Stimulated activated CD8-positive, alpha-beta memory T cell treated with anti-CD3 and anti-CD28 coated beads, Interleukin-12 subunit alpha, Interleukin-12 subunit beta, amount 100 ng/mL, for 1 hour (primary cell): ENCODE results near the gene TRAF2.

Experiments
- DNase-seq: peaks from one replicate; pipeline ENCODE4 v3.0.0-alpha.2; 2020; ENCODE audit warnings: low read depth

Gene TRAF2

GRCh38 chr9:136913701-136914438, 27.6 kb downstream of the TRAF2 start:
- DNase-seq, result no peak

DNA sequence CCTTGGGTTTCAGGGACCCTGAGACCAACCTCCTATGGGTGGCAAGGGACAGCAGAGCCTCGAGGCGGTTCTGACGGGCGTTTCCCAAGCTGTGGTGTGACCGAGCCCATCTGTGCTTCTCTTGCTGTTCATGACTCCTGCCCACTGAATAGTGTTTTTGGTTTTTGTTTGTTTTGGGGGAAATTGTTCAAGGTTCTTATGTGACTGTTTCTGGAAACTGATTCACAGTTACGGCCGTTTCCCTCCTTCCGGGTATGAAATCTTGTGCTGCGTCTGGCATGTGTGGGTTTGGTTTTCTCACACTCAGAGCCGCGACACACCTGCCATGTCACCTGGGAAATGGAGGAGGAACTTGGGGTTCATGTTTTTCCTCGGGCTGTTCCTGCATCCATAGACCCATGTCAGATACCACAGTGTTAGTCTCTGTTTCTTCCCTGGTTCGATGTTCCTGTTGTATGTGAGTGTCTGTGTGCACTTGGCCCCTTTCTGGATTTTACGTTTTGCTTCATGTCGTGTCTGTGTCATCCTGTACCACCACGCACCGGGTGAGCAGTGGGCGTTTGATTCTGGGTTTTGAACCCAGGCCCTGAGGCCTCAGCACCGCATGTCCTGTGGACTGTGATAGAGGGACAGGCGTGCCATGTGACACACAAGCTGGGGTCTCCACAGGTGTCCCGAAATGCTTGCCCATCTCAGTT, 29.5 kb downstream of the TRAF2 start:
- no peak for DNase-seq

DNA sequence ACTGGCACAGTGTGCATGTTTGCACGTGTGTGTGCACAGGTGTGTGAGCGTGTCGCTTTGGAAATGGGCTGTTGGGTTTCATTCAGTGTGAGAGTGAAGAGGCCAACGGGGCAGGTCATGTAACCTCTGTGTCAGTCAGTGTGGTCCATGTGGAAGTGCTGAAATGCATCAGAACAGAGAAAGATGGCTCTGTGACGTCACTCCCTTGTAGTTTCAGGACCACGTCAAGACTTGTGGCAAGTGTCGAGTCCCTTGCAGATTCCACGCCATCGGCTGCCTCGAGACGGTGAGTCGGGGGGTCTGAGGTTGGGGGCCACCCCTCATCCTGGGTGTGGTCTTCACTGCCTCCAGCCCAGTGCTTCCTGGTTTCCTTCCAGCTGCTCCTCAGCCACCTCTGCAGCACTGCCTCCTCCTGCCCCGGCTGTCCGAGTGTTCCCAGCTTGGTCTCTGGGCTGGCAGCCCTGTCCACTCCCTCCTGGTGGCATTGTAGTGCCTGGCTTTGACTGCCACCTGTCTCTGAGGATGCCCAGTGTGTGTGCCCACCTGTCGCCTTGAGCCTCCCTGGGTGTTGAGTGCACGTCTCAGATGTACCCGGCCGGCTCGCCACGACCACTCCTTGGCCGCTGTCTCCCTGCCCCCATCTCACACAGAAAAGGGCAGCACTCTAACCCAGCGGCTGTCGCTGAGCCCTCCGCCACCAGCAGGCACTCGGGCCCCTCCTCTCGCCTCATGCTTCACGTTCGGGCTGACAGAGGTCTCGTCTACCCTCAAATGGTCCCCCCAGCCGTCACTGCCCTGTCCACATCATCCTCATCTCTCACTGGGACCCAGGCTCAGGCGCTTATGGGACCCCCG, 30.2 kb downstream of the TRAF2 start:
- no peak for DNase-seq

DNA sequence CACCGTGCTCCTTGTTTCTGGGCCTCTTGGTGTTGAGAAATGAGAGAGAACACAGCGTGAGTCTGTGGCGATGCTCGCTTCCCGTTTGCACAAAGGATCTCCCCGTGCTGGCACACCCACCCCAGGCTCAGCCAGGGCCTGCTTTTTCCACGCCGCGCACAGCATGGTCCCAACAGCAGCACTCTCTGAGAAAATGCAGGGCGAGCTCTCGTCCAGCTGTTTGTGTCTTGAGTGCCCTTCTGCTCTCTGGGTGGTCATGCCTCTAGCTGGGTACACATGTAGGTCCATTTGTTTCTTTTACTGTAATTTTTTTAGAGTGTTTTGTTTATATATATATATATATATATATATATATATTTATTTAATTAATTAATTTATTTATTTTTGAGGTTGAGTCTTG, 31.6 kb downstream of the TRAF2 start:
- no peak for DNase-seq

GRCh38 chr9:136920069-136920468, 33.8 kb downstream of the TRAF2 start:
- DNase-seq, result no peak

DNA sequence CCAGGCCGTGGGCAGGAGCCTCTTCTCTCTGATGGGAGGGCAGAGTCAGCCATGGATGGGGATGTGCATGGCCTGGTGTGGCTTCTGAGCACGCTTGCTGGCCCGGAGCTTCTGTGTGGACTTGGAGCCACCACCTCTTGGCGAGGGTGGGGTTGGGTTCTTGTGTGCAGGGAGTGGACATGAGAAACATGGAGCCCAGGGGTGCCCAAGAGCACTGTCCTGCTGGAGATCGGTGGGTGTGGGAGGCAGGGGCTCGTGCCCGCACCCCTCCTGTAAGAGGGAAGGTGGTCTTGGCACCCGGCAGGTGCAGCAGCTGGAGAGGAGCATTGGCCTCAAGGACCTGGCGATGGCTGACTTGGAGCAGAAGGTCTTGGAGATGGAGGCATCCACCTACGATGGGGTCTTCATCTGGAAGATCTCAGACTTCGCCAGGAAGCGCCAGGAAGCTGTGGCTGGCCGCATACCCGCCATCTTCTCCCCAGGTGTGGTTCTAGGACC, 34.5 kb downstream of the TRAF2 start:
- no peak for DNase-seq

- no peak for DNase-seq
Measured at GRCh38 chr9:136921307-136921706, 35.0 kb downstream of the TRAF2 start.

- no peak for DNase-seq
Measured at GRCh38 chr9:136921718-136922117, 35.4 kb downstream of the TRAF2 start.

GRCh38 chr9:136922540-136922939, 36.2 kb downstream of the TRAF2 start:
- no peak for DNase-seq

GRCh38 chr9:136923881-136924280, 37.6 kb downstream of the TRAF2 start:
- DNase-seq, result no peak

DNA sequence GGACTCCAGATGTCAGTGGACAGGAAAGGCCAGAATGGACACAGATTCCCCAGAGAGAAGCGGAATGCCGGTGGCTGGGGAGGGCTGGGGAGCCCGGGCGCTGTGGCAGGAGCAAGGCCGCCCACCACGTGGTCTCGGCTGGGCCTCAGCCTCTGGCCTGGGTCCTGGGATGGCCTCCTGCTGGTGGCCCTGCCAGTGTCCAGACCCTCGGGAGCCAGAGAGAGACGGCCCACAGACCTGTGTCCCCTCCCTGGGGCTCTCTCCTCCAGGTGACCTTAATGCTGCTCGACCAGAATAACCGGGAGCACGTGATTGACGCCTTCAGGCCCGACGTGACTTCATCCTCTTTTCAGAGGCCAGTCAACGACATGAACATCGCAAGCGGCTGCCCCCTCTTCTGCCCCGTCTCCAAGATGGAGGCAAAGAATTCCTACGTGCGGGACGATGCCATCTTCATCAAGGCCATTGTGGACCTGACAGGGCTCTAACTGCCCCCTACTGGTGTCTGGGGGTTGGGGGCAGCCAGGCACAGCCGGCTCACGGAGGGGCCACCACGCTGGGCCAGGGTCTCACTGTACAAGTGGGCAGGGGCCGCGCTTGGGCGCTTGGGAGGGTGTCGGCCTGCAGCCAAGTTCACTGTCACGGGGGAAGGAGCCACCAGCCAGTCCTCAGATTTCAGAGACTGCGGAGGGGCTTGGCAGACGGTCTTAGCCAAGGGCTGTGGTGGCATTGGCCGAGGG, 39.3 kb downstream of the TRAF2 start:
- DNase-seq, result no peak

DNA sequence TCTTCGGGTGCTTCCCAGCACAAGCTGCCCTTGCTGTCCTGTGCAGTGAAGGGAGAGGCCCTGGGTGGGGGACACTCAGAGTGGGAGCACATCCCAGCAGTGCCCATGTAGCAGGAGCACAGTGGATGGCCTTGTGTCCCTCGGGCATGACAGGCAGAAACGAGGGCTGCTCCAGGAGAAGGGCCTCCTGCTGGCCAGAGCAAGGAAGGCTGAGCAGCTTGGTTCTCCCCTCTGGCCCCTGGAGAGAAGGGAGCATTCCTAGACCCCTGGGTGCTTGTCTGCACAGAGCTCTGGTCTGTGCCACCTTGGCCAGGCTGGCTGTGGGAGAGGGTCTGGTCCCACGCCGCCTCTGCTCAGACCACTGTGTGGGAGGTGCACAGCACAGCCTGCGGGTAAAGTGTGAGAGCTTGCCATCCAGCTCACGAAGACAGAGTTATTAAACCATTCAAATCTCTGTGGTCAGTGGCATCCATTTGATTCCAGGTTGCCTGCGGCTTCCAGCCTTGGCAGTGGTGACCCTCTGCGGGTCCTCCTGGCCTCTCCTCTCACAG, 39.9 kb downstream of the TRAF2 start:
- DNase-seq, result no peak

GRCh38 chr9:136926749-136927148, 40.4 kb downstream of the TRAF2 start:
- no peak for DNase-seq

DNA sequence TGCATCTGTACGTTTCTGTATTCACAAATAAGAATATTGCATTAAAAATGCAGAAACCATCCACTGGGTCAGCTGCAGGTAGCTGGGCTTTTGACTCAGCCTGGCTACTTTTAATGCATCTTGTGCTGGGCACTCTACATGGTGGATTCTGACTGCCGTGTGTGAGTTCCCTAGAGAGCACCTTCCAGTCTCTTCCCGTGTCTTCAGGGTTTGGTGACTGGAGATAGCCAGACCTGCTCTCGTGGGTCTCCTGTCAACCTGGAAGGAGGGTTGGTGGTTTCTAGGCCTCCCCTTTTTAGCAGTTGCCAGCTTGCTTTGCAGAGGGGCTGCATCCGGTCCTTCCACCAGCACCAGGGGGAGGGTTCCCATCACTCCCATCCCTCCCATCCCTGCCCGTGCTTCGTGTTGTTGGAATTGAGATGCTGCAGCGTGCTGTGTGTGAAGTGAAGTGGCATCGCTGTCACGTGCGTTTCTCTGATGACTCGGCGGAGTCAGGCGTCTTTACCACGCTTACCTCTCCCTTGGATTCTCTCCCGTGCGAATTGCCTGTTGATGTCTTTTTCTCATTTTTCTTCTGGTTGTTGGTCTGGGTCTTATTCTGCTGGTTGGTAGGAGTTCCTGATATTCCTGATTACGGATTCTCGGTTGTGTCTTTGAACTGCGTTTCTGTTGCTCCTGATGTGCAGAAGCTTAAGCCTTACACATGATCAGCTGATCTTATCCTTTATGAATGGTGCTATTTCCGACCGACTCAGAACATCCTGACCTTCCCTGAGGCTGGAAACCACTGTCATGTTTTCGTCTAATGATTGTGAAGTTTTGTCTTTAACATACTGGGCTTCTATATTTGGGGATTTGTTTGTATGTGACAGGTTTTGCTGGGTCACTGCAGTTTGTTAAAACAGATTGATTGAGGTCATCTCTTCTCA, 41.3 kb downstream of the TRAF2 start:
- no peak for DNase-seq

DNA sequence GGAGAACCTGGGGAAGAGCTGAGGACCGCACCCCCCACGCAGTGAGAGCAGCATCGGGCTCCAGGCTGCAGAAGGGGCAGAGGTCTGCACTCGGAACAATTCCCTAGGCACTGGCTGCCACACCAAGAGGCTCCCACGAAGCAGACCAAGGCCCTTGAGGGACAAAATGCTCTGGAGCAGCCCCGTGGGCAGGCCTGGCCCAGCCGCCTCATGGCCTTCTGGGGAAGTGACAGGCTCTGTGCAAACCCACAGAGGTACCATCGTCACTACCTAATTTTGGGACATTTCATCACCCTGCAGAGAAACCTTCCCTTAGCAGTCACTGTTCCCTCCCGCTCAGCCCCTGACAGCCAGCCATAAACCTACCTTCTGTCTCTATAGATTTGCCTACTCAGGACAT, 42.3 kb downstream of the TRAF2 start:
- DNase-seq, result no peak

GRCh38 chr9:136930014-136930413, 43.7 kb downstream of the TRAF2 start:
- DNase-seq, result no peak

GRCh38 chr9:136931611-136932130, 45.4 kb downstream of the TRAF2 start:
- DNase-seq, result no peak

- DNase-seq, result no peak
Measured at GRCh38 chr9:136934277-136934676, 48.0 kb downstream of the TRAF2 start.

DNA sequence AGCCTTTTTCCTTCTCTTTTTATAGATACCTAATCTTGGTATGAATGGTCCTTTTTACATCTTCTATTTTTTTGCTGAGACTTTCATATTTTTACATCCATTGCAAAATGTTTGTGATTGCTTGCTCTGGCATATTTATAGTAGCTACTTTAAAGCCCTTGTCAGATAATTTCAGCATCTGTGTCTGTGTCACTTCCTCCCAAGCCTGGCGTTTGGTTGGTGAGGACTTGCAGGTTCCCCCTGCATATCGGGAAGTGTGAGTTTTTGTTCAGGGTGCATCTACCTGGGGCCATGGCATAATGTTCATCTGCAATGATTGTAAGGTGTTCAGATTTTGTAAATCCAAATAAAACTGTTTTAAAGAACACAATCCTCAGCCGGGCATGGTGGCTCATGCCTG, 49.3 kb downstream of the TRAF2 start:
- no peak for DNase-seq

GRCh38 chr9:136936645-136937170, 50.4 kb downstream of the TRAF2 start:
- DNase-seq, result no peak
